ENCODE results near the gene FGB. TPM values are rescaled to one million over a fixed set of nuclear protein-coding genes. Genes with fewer than 3 reads are reported as not detected.

Gene FGB
- total RNA-seq (1 to 10 TPM in 1 of 10 donors, not detected in 9; 1.2 TPM), polyA plus RNA-seq (not detected)
- long read RNA-seq, donor 1: 0 reads
- long read RNA-seq, donor 2: 0 reads
- long read RNA-seq, donor 3: 0 reads

DNA sequence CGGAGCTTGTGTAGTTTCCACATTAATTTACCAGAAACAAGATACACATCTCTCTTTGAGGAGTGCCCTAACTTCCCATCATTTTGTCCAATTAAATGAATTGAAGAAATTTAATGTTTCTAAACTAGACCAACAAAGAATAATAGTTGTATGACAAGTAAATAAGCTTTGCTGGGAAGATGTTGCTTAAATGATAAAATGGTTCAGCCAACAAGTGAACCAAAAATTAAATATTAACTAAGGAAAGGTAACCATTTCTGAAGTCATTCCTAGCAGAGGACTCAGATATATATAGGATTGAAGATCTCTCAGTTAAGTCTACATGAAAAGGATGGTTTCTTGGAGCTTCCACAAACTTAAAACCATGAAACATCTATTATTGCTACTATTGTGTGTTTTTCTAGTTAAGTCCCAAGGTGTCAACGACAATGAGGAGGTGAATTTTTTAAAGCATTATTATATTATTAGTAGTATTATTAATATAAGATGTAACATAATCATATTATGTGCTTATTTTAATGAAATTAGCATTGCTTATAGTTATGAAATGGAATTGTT, at the start of gene FGB:
TSS of gene FGB (plus strand) at position 315 of the 558 bp plus-strand sequence. CDS start at position 323, 8 bp downstream.
- Histone ChIP-seq H3K4me1 (no peaks in the 10 kb centered on the region), H3K36me3 (no peaks in the 10 kb centered on the region), H3K4me3 (no peak within 1 kb of the TSS), H3K27me3 (peaks cover 0 to 3% (median 0%) of the 10 kb centered on the region in 7 donors), H3K9me3 (no peaks in the 10 kb centered on the region), H3K27ac (no peak within 1 kb of the TSS)
- no peak for DNase-seq
- no peak for ATAC-seq
- 63 to 65% methylated on average over 2 of the region's 2 CpGs for WGBS, 2 donors
- intact Hi-C loops (cut with DNase I): no loop called here
- TF ChIP-seq, protein P1, sequence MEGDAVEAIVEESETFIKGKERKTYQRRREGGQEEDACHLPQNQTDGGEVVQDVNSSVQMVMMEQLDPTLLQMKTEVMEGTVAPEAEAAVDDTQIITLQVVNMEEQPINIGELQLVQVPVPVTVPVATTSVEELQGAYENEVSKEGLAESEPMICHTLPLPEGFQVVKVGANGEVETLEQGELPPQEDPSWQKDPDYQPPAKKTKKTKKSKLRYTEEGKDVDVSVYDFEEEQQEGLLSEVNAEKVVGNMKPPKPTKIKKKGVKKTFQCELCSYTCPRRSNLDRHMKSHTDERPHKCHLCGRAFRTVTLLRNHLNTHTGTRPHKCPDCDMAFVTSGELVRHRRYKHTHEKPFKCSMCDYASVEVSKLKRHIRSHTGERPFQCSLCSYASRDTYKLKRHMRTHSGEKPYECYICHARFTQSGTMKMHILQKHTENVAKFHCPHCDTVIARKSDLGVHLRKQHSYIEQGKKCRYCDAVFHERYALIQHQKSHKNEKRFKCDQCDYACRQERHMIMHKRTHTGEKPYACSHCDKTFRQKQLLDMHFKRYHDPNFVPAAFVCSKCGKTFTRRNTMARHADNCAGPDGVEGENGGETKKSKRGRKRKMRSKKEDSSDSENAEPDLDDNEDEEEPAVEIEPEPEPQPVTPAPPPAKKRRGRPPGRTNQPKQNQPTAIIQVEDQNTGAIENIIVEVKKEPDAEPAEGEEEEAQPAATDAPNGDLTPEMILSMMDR (IDR thresholded peaks at IDR 0.05): no peak

DNA sequence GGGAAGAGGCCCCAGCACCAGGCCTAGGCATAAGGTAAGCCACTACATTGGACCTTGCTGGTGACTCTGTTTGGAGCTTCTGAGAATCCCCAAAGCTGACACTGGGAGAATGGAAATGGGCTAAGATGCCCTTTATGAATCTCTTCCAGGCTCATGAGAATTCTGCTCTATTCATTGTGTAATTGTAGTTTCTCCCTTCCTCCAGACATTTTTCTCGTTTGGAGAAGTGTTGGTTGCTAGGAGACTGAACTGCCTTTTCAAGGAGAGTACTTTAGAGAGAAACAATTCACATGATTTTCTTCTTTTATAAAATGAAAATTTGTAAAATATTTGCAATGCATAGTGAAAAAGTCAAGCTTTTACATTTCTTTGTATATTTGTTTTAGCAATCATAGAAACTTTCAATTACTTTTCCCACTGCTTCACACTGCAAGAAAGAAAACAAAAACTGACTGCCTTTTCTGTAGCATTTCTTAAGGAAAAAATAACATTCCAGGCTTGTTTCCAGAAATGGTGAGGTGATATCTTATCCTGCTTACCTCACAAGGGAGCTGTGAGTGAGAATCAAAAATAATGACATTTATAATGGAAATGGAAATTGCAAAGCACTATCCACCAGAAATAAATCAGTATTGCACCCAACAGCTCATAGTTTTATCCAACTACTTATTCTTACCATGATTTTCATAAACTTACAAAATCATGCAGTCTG, 46.3 kb upstream of the FGB start:
- H3K9me3 ChIP-seq: no peaks in the 10 kb centered on the region
- no peaks in the 10 kb centered on the region for H3K4me1 ChIP-seq
- peaks cover 0 to 34% (median 21%) of the 10 kb centered on the region in 7 donors for H3K27me3 ChIP-seq
- no peak for ATAC-seq
- H3K4me3 ChIP-seq: no peak overlapping the region
- 22 to 48% methylated on average over 1 of the region's 1 CpG for WGBS, 2 donors
- H3K36me3 ChIP-seq: no peaks in the 10 kb centered on the region
- intact Hi-C loops (cut with DNase I): no loop called here
- TF ChIP-seq, protein P1 (IDR thresholded peaks at IDR 0.05): no peak
- H3K27ac ChIP-seq: no peak overlapping the region
- no peak for DNase-seq

DNA sequence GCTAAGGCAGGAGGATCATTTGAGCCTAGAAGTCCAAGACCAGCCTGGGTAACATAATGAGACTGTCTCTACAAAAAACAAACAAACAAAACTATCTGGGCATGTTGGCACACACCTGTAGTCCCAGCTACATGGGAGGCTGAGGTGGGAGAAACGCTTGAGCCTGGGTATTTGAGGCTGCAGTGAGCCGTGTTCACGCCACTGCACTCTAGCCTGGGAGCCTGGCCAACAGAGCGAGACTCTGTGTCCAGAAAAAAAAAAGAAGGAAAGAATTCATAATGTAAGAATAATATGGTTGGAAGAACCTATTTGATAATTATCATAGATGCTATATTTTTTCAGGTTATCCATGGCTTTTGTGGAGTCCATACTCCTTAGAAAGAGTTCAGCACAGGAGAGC, 45.2 kb upstream of the FGB start:
- Histone ChIP-seq H3K27me3 (peaks cover 0 to 28% (median 17%) of the 10 kb centered on the region in 7 donors), H3K36me3 (no peaks in the 10 kb centered on the region), H3K4me3 (no peak overlapping the region), H3K9me3 (no peaks in the 10 kb centered on the region), H3K27ac (no peak overlapping the region), H3K4me1 (no peaks in the 10 kb centered on the region)
- no peak for ATAC-seq
- 65 to 68% methylated on average over 4 of the region's 4 CpGs for WGBS, 2 donors
- intact Hi-C loops (cut with DNase I): no loop called here
- TF ChIP-seq, protein P1 (IDR thresholded peaks at IDR 0.05): no peak
- no peak for DNase-seq

DNA sequence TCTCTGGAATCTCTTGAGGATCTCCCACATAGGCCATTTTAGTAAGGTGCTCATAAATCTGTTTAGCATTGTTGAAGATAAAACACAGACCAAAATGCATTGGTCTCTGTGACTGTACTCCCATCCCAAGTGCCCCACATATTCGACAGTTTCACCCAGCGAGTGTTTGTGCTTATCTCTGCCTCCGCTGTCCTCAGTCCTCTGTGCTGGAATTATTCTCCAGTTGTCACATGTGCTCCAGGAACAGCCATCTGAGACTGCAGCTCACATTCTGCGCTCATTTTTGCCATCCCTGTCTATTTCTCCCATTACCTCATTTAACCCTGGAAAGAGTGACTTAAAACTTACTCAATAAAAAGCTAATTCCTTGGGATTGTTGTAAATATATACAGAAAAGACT, 43.6 kb upstream of the FGB start:
- no peaks in the 10 kb centered on the region for H3K36me3 ChIP-seq
- TF ChIP-seq, protein P1 (IDR thresholded peaks at IDR 0.05): no peak

More for the DNA sequence above, 43.6 kb upstream of the FGB start:
- DNase-seq (no peak), ATAC-seq (no peak)
- WGBS, 2 donors: 32 to 35% methylated on average over 4 of the region's 4 CpGs
- intact Hi-C loops (cut with DNase I): no loop called here
- Histone ChIP-seq H3K9me3 (no peaks in the 10 kb centered on the region), H3K4me1 (no peaks in the 10 kb centered on the region), H3K4me3 (no peak overlapping the region), H3K27ac (no peak overlapping the region), H3K27me3 (peaks cover 0 to 26% (median 12%) of the 10 kb centered on the region in 7 donors)
